Activated CD8-positive, alpha-beta T cell treated with anti-CD3 and anti-CD28 coated beads for 36 hours (primary cell): ENCODE measurements around the gene URB1. TPM values are rescaled to one million over a fixed set of nuclear protein-coding genes. Genes with fewer than 3 reads are reported as not detected.

ENCODE experiments used
- ATAC-seq: fragments of 200-7000 bp; cut with Tn5 transposase; one replicate; pipeline ENCODE4 v1.10.0; 2021; ENCODE audit warnings: mild to moderate bottlenecking, moderate library complexity
- CTCF ChIA-PET: fragments of 350-600 bp; sonication (Branson Sonifier 250); formaldehyde crosslinking; loops from one replicate; lab custom pipeline; 2021; ENCODE audit warnings: antibody characterized with exemption; lab: Charles Lee
- POLR2A ChIA-PET: fragments of 350-600 bp; sonication (Branson Sonifier 250); formaldehyde crosslinking; loops from one replicate; lab custom pipeline; 2021; ENCODE audit warnings: antibody characterized with exemption; lab: Charles Lee
- DNase-seq: peaks from one replicate; pipeline ENCODE4 v3.0.0-alpha.2; 2020
- H3K27ac Mint-ChIP-seq: one replicate; pipeline ENCODE4 v1.8.0; 2021; ENCODE audit warnings: mild to moderate bottlenecking, mixed read lengths
- H3K27me3 Mint-ChIP-seq: one replicate; pipeline ENCODE4 v1.8.0; 2021; ENCODE audit warnings: mixed read lengths
- H3K36me3 Mint-ChIP-seq: one replicate; pipeline ENCODE4 v1.8.0; 2021; ENCODE audit warnings: low read depth, mixed read lengths
- H3K4me1 Mint-ChIP-seq: one replicate; pipeline ENCODE4 v1.8.0; 2021; ENCODE audit warnings: low read depth, mixed read lengths
- H3K4me3 Mint-ChIP-seq: one replicate; pipeline ENCODE4 v1.8.0; 2021; ENCODE audit warnings: mild to moderate bottlenecking, moderate library complexity, mixed read lengths
- H3K9me3 Mint-ChIP-seq: one replicate; pipeline ENCODE4 v1.8.0; 2021; ENCODE audit warnings: mixed read lengths
- CTCF ChIP-seq: fragments of 200-600 bp; IDR thresholded peaks from one replicate; pipeline ENCODE4 v1.8.0; 2022; ENCODE audit warnings: antibody characterized with exemption, mild to moderate bottlenecking
- intact Hi-C: fragments of 100-400 bp; cut with micrococcal nuclease; formaldehyde crosslinking; loops from one replicate; pipeline ENCODE4 v1.10.0; 2022
- total RNA-seq, 2 experiments: library from RNA; stranded (reverse); gene quantifications; one replicate each; pipeline ENCODE4 v1.2.3, GENCODE V29; 2021

URB1 gene
- total RNA-seq, 2 experiments from 2014 or later = 30.9 to 31.8 TPM

DNA sequence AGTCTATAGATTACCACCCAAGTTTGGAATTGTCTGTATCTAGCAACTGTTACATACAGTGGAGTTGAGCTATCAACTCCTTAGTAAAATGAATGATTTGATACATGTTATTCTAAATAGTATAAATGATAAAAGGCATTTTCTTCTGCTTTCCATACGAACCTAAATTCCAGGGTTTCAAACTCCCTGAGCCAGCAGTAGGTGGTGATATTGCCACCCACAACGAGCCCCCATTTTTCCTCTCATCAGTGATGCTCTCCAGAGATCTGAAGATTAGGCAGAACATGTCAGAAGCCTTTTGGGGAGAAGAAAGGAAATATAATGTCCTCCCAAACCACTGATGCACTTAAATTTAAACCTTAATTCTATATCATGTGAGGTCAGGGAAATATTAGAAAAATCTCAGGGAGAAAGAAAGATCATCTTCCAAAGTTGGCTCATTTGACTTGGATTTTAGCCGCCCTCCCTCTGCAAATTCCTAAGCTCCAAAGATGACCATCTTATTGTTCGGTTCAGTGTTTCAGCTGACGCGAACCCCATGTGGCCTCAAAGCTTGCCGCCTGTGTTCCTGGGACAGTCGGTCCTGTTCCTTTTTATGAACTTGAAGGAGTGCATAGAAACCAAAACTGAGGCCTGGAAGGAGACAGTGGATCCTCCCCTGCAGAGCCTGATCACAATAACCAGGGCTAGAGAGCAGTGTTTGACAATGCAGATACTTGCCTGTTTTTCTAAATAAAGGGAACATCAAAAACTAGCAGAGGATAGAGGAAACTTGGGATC, 22.0 kb upstream of the URB1 start:
- intact Hi-C loops = loop anchor here (5.0 kb wide), 1 partner anchor 153 kb away; no protein-coding TSS in a partner anchor
- no peak overlapping the region for H3K27ac Mint-ChIP-seq
- POLR2A ChIA-PET = interaction anchor here (0.9 kb wide), 1 partner anchor 197 kb away, joined by 3 read pairs; the partner anchor contains the start of gene CFAP298
- H3K4me3 Mint-ChIP-seq = no peak overlapping the region
- no peak for ATAC-seq
- no peaks in the 10 kb centered on the region for H3K27me3 Mint-ChIP-seq
- no peak for DNase-seq
- CTCF ChIA-PET = interaction anchor here (0.7 to 6.7 kb wide), 12 partner anchors 11 to 198 kb away, joined by 3 to 32 read pairs (median 4); partner anchors contain the start of genes CFAP298 and URB1
- peaks cover 22% of the 10 kb centered on the region for H3K36me3 Mint-ChIP-seq
- TF ChIP-seq CTCF = no peak
- H3K9me3 Mint-ChIP-seq = no peaks in the 10 kb centered on the region
- H3K4me1 Mint-ChIP-seq = peaks cover 35% of the 10 kb centered on the region

- Mint-ChIP-seq H3K4me3 (peak overlapping the region; percentile 92), H3K27me3 (no peaks in the 10 kb centered on the region), H3K9me3 (no peaks in the 10 kb centered on the region), H3K36me3 (peaks cover 22% of the 10 kb centered on the region), H3K27ac (peak overlapping the region; percentile 89), H3K4me1 (peaks cover 35% of the 10 kb centered on the region)
- intact Hi-C loops = loop anchor here (5.0 kb wide), 1 partner anchor 153 kb away; no protein-coding TSS in a partner anchor
- no peak for TF ChIP-seq CTCF
- POLR2A ChIA-PET = interaction anchor here (0.9 kb wide), 1 partner anchor 198 kb away, joined by 3 read pairs; the partner anchor contains the start of gene CFAP298
- CTCF ChIA-PET = interaction anchor here (0.7 to 6.7 kb wide), 11 partner anchors 12 to 198 kb away, joined by 3 to 32 read pairs (median 4); partner anchors contain the start of genes CFAP298 and URB1
- ATAC-seq (no peak), DNase-seq (no peak)
These were observed 21.1 kb upstream of the URB1 start for GRCh38 chr21:32413697-32414578.

- Mint-ChIP-seq H3K9me3 (no peaks in the 10 kb centered on the region), H3K27ac (peak overlapping the region; percentile 89), H3K36me3 (peaks cover 19% of the 10 kb centered on the region), H3K4me3 (peak overlapping the region; percentile 92), H3K4me1 (peaks cover 37% of the 10 kb centered on the region), H3K27me3 (no peaks in the 10 kb centered on the region)
- DNase-seq (no peak), ATAC-seq (no peak)
- ChIA-PET POLR2A (interaction anchor here (1.2 to 1.9 kb wide), 2 partner anchors 150 to 199 kb away, joined by 3 to 8 read pairs; partner anchors contain the start of gene CFAP298), CTCF (interaction anchor here (1.0 to 6.7 kb wide), 4 partner anchors 11 to 199 kb away, joined by 4 to 35 read pairs (median 18); partner anchors contain the start of gene CFAP298)
- TF ChIP-seq CTCF = no peak
- intact Hi-C loops = loop anchor here (5.0 kb wide), 1 partner anchor 154 kb away; no protein-coding TSS in a partner anchor
These were observed 20.2 kb upstream of the URB1 start for GRCh38 chr21:32413015-32413504.

DNA sequence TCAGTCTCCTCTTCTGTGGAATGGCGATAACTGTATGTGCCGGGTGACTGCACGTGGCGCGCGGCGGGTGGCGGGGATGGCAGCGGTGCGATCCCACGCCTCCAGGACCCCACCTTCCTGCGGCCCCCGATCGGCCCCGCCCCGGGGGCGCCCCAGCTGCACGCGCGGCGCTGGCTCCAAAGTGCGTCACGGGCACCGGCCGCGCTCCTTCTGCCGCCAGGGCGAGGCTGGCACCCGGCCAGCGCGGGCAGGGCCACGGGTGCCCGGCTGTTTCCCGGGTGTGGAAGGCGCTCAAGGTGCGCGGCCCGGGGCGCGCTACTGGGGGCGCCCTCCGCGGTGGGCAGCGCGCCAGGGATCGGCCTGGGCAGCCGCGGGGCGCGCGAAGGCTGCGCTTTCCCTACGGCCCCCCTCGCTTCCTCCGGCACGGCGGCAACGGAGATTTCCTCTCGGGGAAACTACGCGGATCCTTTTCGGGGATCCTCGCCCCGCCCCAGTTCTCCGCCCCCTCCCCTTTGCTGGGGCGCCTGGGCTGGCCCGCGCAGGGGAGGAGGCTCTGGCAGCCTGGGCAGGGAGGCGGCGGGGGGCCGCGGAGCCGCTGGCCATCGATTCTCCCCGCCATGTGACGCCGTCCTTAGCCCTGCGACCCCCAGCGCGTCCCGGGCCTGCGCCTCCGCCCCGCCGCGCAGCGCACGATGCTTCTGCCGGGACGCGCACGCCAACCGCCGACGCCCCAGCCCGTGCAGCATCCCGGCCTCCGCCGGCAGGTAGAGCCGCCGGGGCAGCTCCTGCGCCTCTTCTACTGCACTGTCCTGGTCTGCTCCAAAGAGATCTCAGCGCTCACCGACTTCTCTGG, 19.6 kb upstream of the URB1 start, which contains the start of gene EVA1C:
EVA1C (plus strand) TSS at position 545 of the 853 bp plus-strand sequence; CDS start at position 693, 148 bp downstream.
- TF ChIP-seq CTCF = peak; percentile 30
- ChIA-PET CTCF (interaction anchor here (1.0 to 6.7 kb wide), 4 partner anchors 10 to 188 kb away, joined by 3 to 35 read pairs (median 18); no protein-coding TSS in a partner anchor), POLR2A (interaction anchor here (0.7 to 1.9 kb wide), 6 partner anchors 10 to 200 kb away, joined by 3 to 8 read pairs (median 3); partner anchors contain the start of gene CFAP298)
- H3K27me3 Mint-ChIP-seq = no peaks in the 10 kb centered on the region
- intact Hi-C loops = loop anchor here (5.0 kb wide), 1 partner anchor 155 kb away; no protein-coding TSS in a partner anchor
- no peaks in the 10 kb centered on the region for H3K9me3 Mint-ChIP-seq
- peak within 1 kb of the TSS; percentile 96 for H3K27ac Mint-ChIP-seq
- peaks cover 37% of the 10 kb centered on the region for H3K4me1 Mint-ChIP-seq
- peaks cover 19% of the 10 kb centered on the region for H3K36me3 Mint-ChIP-seq
- peak; percentile 61 for ATAC-seq
- DNase-seq = peak; percentile 70
- H3K4me3 Mint-ChIP-seq = peak within 1 kb of the TSS; percentile 94
